NCI-H1092 treated with DMSO at 0.1 percent for 48 hours (cell line): Measurements from ENCODE around the gene REV3L.

Experiments used
- DNase-seq: peaks from one replicate; lab custom pipeline; 2025; lab: John Stamatoyannopoulos, UW

The REV3L gene

DNA sequence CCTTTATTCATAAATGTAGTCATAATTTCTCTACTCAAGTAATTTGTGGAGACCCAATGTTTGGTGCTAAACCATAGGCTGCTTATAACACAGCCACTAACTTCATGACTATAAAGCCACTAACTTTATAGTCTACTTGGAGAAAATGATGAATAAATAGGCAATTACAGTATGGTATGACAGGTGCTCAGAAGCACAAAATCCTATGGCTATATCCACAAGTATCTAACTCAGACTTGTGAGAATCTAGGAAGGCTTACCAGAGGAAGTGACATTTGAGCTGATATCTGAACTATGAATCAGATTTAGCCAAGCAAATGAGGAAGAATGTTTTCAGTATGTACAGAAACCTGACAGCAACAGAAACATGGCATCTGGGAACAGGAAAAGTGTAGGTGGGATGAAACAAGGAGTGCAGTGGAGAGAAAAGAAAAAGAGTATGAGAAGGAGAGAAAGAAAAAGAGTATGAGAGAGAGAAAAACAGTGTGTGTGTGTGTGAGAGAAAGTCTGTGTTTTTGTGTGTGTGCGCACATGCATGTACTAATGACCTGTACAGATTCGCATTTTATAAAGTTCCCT, 59.9 kb downstream of the REV3L start:
- no peak for DNase-seq

DNA sequence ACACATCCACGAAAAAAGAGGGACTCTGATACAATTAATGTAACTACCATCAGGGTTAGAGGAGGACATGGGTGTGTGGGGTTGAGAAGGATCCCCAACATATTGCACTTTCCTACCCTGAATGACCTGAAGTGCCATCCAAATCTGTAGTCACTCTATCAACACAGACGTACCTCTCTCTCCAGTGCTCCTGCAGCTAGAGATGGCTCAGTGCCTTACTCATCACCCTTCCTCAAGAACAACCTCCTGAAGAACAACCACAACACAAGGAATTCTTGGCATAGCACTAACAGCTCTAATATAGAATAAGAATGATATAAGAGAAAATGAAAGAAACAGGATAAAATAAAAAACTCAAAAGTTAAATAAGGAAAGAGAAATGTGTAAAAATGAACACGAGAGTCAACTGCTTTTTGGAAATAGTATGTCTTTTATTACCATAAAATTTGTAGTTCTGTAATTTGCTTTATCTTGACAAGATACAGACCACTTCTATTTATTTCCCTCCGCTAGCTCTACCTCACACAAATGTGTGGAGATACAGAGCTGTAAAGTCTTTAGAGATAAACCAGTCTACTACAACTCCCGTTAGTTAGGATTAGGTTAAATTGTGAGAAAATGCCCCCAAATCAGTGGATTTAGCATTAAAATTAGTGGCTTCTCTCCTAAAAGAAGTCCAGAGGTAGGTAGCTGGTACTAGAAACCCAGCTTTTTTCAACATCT, 63.9 kb downstream of the REV3L start:
- DNase-seq: no peak

DNA sequence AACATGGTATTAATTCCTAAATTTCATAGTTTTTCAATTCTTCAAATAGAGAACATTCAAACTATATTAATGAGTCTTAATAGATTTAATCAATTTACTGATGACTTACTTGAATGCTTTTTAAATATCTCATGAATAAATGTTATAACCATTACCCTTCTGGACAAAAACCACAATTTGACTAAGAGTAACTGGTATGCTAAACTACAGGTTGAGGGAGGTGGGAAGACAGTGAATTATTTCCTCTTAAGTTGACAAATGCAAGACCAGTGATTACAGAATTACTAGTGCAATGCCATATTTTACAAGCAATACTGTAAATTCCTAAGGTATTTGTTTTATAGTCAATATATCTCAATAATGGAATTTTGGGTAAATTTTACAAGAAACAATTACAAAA, 65.1 kb downstream of the REV3L start:
- no peak for DNase-seq

DNA sequence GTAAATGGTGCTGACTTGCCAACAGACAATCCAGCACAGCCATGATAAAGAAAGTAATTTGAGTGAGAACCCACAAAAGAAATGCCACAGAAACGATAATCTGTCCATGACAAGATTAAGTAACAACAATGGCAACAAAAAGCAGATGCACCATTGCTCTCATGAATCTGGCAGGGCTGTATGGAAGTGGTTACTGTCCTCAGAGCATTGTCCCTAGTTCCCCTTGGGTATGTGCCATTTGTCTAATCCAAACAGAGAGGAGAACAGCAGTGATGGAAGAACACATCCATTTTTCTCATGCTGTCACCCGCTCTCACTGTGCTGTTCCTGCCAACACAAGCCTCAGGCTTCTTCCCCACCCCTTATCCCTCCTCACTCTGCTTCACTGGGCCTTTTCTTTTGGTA, 65.8 kb downstream of the REV3L start:
- peak; percentile 53 for DNase-seq

DNA sequence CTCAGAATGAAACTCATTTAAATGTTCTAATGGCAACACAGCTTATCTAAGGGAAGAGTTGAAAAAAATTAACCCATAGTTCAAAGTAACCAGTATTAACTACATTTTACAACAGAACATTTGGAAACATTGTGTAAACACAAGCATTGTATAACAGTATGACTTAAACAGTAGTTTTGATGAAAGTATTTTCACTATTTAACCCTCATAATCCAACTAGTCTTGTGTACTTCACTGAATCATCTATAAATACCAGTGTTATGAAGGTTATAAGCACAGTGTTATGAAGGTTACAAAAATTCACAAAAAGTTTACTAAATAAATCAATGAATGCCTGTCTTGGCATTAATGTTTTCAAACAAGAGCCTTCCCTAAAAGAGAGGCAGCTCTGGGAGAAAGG, 66.5 kb downstream of the REV3L start:
- DNase-seq: no peak

DNA sequence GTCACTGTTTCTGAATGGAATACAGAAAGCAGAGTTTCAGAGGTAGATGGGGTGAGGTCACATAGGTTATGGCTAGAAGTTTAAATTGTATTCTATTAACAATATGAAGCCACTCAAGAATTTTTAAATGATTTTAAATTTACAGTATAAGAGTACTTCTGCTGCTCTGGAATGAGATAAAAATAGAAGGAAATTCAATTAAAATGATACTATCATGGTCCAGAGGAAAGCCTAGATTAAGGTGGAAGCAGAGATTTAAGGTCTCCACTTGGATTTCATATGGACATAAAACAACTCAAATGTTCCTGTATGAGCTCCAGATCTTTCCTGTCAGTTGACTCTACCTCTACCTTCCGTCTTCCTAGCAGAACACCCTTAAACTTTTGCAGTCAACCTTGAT, 68.6 kb downstream of the REV3L start:
- no peak for DNase-seq

DNA sequence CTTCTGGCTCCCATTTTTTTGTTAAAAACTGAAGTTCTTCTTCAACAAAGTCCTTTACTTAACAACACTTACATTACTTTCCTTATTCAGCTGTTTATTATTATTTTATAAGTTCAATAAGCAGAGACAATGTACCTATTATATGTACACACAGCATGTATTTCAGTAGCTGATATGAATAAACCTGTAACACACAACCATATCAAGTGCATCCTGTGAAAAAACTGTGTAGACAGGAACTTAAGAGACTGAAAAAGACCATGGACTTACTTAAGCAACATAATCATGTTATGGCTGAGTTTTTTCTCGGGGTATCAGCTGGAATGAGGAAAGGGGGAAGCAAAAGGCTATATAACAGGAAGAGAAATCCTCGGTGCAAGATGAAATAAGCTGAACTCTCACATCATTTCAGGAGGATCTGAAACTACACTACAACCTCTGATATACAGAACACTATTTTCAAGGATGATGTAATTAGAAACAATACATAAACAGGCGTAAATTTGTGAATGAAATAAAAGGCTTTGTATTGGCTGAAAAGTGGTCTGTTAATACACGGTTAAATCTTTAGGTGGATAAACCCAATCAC, 70.9 kb downstream of the REV3L start:
- no peak for DNase-seq

DNA sequence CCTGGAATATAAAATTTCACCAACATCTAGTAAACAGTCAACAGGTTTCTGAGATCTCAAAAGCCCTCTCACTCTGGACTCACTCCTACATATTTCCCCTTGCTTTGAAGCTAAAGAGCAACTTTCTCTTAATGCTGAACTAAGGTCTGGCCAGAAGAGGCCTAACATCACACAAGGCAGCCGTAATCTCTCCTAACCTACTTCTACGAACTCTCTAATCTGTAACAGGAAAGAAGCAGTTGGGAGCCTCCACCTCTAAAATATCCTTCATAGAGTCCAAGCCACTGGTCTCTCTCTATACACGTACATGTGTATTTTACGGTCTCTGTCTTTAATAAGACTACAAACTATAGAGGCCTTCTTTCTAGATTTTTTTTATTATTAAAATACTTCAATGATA, 72.0 kb downstream of the REV3L start:
- DNase-seq: no peak

DNA sequence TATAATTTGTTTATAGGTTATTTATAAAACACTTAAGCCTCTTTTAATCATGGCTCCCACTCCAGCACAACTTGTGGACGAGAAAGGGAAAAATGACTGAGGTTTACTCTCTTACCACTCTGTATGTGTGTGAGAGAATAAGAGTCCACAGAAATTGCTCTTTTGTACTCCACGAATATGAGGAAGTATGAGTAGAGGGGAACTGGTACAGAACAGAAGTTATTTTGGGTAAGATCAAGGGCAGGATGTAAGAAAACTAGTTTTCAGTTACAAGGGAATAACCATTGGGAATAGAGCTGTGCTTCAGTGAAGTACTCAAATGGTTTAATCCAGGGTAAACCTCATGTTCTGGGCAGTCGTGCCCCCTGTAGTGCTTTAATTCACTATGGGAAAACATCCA, 72.6 kb downstream of the REV3L start:
- no peak for DNase-seq

DNA sequence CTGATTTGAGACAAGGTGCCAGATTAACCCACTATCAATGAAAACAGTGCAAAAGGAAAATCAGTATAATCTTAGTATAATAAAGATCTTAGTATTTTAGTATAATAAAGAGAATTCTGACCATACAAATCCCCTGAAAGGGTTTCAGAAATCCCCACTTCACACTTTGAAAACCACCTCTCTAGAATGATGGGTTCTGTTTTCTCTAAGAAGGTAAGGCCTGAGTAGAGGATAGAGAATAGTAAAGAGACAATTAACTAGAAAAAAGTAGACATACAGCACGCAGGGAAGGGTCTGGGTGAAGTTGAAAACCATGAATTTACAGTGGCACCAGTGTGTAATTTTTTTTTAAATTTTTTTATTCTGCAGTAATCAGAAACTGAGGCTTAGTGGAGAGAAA, 73.6 kb downstream of the REV3L start:
- DNase-seq: no peak

DNA sequence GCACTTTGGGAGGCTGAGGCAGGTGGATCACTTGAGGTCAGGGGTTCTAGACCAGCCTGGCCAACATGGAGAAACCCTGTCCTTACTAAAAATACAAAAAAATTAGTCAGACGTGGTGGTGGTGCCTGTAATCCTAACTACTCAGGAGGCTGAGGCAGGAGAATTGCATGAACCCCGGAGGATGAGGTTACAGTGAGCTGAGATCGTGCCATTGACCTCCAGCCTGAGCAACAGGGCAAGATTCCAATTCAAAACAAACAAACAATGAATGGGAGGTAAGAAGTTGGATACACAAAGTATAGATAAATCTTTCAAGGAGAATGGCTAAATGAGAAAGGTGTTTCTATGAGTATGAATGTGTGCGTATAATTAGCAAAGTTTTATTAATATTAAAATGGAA, 75.3 kb downstream of the REV3L start:
- no peak for DNase-seq

DNA sequence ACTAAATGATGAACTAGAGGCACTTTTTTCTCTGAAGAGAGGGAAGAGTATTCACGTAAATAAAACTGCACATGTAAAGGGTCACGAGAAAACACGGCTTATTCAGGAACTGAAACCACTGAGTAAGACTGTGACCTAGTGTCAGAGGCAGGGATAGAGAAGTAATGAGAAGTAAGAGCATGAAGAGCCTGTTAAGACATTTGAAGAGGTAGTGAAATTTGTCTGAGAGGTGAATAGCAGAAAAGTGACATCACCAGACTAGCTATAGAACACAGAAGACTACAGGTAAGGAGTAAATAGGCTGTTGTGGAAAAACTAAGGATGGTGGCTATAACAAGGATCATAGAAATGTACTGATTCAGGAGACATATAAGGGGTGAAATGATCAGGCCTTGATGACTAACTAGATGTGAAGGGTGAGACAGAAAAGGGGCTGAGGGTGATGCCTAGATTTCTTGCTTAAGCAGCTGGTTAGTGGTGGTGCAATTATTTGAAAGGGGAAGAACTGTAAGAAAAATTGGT, 76.8 kb downstream of the REV3L start:
- no peak for DNase-seq

DNA sequence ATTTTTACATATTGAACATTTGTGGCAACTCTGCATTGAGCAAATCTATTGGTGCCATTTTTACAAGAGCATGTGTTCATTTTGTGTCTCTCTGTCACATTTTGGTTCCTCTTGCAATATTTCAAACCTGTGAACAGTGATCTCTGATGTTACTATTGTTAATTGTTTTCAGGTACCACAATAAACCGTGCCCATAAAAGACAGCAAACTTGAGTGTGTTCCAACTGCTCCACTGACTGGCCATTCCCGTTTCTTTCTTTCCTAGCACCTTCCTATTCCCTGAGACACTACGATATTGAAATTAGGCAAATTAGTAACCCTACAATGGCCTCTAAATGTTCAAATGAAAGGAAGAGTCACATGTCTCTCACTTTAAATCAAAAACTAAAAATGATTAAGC, 79.6 kb downstream of the REV3L start:
- DNase-seq: no peak

DNA sequence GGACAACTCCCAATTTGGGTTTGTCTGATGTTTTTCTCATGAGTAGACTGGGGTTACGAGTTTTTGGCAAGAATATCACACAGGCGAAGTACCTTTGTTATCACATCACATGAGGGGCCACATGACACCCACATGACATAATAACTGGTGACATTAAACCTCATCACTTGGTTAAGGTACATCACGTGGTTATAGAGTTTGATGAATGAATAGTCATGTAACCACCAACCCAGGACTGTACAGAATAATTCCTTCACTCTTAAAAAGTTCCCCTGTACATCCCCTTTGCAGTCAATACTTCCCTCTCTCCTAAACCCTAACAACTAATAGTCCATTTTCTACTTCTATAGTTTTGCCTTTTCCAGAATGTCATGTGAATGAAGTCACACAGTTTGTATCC, 83.4 kb downstream of the REV3L start:
- no peak for DNase-seq

DNA sequence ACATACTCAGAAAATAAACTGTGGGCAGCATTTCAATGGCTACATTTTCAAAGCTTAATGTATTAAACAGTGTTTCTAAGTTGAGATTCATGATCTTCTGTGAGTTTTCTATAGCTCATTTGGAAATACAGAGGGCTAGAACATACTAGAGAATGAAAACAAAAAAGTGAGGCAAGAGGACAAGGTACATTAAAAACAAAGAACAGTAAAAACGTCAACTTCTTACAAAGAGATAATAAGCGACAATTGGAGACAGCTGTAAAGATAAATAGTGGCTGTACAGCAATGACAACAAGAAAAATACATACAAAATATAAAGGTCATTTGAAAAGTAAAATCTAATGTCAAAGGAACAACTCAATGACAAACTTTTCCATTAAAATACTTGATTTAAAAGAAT, 94.3 kb downstream of the REV3L start:
- DNase-seq: no peak

DNA sequence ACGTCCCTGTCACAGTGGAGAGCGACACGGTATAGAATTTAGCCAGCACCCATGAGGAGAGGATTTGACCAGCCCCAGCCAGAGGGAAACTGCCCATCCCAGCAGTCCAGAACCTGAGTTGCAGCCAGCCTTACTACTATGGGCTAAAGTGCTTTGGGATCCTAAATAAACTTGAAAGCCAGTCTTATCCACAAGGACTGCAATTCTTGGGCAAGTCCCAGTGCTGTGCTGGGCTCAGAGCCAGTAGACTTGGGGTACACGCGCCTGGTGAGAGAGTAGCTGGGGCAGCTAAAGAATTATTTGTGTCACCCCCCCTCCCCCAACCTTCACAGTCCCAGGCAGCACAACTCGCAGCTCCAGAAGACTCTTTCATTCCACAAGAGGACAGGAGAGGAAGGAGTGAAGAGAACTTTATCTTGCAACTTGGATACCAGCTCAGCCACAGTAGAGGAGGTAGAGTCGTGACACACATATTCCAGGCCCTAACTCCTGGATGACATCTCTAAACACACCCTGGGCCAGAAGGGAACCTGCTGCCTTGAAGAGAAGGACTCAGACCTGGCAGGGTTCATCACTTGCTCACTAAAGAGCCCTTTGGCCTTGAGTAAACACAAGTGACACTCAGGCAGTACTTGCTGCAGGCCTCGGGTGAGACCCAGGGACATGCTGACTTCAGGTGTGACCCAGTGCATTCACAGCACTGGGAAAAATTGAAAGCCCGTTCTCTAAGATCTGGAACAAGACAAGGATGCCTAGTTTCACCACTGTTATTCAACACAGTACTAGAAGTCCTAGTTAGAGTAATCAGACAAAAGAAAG, 100.3 kb downstream of the REV3L start:
- no peak for DNase-seq

DNA sequence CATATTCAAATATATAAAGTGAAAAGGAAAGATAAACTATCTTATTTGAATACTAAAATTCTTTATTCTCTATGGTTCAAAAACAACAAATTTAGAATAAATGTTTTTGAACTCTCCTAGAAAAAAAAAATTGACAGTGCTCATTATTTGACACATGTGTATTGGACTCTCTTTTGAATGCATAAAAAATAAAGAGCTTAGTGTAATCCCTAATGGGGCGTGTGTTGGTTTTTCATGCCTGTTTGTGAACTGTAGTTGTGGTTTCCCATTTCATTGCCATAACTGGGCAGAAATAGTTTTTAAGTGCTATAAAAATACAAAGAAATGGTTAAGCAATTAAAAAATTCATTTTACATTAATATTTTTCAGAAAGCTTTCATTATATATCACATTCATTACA, 101.3 kb downstream of the REV3L start:
- DNase-seq: no peak

DNA sequence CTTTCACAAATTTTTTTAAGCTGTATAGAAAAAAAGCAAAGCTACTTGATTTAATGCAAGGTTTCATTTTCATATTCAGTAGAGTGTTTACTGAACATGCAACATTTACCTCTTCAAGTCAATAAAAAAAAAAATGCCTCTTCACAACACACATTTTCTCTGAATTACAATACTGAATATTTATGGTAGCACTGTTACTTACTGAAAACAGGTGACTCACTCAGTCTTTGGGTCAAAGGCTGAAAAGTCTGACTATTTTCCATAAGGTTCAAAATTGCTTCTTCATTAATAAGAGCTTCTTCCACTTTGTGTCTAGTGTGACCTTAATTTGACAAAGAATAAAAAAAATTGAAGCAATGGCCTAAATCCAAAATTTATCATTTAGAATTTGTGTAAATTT, 101.9 kb downstream of the REV3L start:
- DNase-seq: no peak

DNA sequence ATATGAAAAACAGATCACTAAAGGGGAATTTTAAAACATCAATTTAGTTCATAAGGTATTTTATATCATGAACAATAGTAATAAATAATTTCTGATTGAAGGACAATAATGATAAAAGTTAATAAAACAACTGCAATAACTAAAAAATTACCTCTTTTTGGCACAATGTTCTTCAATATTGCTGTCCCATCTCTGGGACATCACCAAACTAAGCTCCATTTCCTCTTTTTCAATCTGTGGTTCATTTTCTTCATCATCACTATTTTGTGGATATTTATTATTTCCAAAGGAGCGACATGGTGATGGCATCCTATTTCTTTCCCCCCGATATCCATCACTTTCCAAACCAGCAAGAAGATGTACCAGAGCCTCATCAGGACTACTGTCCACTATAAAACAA, 103.2 kb downstream of the REV3L start:
- DNase-seq: no peak

DNA sequence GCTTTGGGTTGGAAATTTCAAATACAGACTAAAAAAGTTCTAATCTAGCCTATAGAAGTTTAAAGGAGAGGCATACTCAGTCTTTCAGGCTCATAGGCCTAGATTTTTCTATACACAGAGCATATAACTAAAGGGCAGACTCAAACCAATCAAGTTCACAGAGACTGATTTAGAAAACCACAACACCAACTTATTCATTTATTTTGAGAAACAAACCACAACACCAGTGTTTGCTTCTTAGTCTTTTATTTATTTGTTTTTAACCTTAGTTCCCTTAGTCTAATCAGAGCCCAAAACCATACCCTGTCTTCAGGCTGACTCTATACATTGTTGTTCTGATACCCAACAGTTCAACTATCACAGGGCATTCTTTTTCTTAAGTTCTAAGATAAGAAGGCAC, 103.7 kb downstream of the REV3L start:
- no peak for DNase-seq

DNA sequence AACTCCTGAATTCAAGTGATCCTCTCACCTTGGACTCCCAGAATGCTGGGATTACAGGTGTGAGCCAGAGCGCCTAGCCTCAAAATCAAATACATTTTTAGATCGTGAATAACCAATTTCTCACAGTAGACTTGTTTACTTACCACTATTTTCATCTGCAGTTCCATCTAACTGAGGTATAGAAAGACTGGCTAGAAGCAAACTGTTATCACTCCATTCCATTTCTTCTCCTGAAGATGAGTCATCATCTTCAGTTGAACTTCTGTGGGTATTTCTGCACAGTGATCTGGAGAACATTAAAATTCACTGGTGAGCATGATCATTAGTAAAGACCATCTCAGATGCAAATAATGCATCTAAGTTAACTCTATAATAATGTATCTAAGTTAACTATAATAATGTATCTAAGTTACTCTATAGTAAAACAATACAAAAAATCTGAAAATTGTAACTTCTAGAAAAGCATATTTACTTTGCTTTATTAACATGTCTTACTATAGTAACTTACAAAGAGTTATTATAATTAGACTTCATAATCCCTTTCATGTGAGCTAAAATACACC, 105.4 kb downstream of the REV3L start:
- no peak for DNase-seq

DNA sequence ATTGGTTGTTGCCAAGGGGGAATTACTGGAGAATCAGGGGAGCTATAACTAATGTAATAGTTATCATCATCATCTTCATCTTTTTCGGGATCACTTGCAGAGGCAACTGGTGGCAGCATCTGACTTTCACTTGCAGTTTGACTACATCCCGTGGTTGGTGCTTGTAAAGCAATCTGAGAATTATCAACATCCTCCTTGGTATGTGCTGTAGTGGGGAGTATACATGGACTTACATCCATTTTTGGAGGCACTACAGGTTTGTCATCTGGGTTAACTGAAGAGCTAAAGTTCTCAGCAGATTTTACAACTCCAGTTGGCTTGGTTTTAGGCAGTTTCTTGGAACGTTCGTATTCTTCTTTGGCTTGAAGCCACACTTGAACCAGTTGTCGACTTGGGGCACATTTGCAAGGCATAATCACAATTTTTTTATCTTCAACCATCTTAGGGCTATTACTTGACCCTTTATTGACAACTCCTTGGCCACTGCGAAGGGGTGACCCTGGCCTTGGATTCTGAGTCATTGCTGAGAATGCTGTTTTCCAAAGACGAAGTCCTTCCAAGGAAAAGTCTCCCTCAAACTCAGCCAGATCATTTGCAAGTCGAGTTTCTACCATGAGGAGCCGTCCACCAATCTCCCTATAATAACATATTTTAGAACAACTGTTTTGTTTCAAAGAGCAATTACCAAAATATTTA, 115.5 kb downstream of the REV3L start:
- DNase-seq: no peak
